Measurements from ENCODE around the gene MCTP1. TPM values are rescaled to one million over a fixed set of nuclear protein-coding genes. Genes with fewer than 3 reads are reported as not detected.

Gene MCTP1
- total RNA-seq, 2 experiments from 2014 or later: 0.42 TPM; not detected in 1

- Mint-ChIP-seq H3K9me3 (ENCODE audit: insufficient read depth) (peaks cover 3% of the 10 kb centered on the region), H3K36me3 (ENCODE audit: low read depth) (no peaks in the 10 kb centered on the region), H3K27me3 (ENCODE audit: low read depth) (peaks cover 19% of the 10 kb centered on the region), H3K4me3 (no peak overlapping the region), H3K4me1 (ENCODE audit: low read depth) (no peaks in the 10 kb centered on the region), H3K27ac (no peak overlapping the region)
- no peak for DNase-seq
- ChIA-PET POLR2A (no interaction called here), CTCF (no interaction called here)
- no peak for ATAC-seq
Measured at GRCh38 chr5:94777056-94777880, 507.6 kb downstream of the MCTP1 start.

- Mint-ChIP-seq H3K4me1 (ENCODE audit: low read depth) (no peaks in the 10 kb centered on the region), H3K27me3 (ENCODE audit: low read depth) (peaks cover 16% of the 10 kb centered on the region), H3K9me3 (ENCODE audit: insufficient read depth) (peaks cover 3% of the 10 kb centered on the region), H3K4me3 (no peak overlapping the region), H3K36me3 (ENCODE audit: low read depth) (no peaks in the 10 kb centered on the region), H3K27ac (no peak overlapping the region)
- no peak for DNase-seq
- POLR2A ChIA-PET: no interaction called here
- no peak for ATAC-seq
- CTCF ChIA-PET: interaction anchor here (1.1 kb wide), 1 partner anchor 56 kb away, joined by 3 read pairs; no protein-coding TSS in a partner anchor
Measured at GRCh38 chr5:94776167-94776566, 508.7 kb downstream of the MCTP1 start.

- ChIA-PET POLR2A (interaction anchor here (0.5 kb wide), 1 partner anchor 1164 kb away, joined by 3 read pairs; no protein-coding TSS in a partner anchor), CTCF (interaction anchor here (1.1 kb wide), 1 partner anchor 57 kb away, joined by 3 read pairs; no protein-coding TSS in a partner anchor)
- Mint-ChIP-seq H3K27me3 (ENCODE audit: low read depth) (peaks cover 16% of the 10 kb centered on the region), H3K9me3 (ENCODE audit: insufficient read depth) (peaks cover 3% of the 10 kb centered on the region), H3K4me3 (no peak overlapping the region), H3K27ac (no peak overlapping the region), H3K36me3 (ENCODE audit: low read depth) (no peaks in the 10 kb centered on the region), H3K4me1 (ENCODE audit: low read depth) (no peaks in the 10 kb centered on the region)
- no peak for ATAC-seq
- DNase-seq: no peak
Measured at GRCh38 chr5:94775088-94775487, 509.8 kb downstream of the MCTP1 start.

GRCh38 chr5:94771742-94772141 lies 513.2 kb downstream of the MCTP1 start:
- ATAC-seq (no peak), DNase-seq (no peak)
- H3K27ac Mint-ChIP-seq: no peak overlapping the region
- POLR2A ChIA-PET: no interaction called here
- no peak overlapping the region for H3K4me3 Mint-ChIP-seq
- H3K27me3 Mint-ChIP-seq (ENCODE audit: low read depth): peaks cover 19% of the 10 kb centered on the region
- CTCF ChIA-PET: no interaction called here
- no peaks in the 10 kb centered on the region for H3K36me3 Mint-ChIP-seq (ENCODE audit: low read depth)
- H3K9me3 Mint-ChIP-seq (ENCODE audit: insufficient read depth): peaks cover 3% of the 10 kb centered on the region
- no peaks in the 10 kb centered on the region for H3K4me1 Mint-ChIP-seq (ENCODE audit: low read depth)

- no peaks in the 10 kb centered on the region for H3K4me1 Mint-ChIP-seq (ENCODE audit: low read depth)
Measured at GRCh38 chr5:94769996-94770395, 514.9 kb downstream of the MCTP1 start.

GRCh38 chr5:94761786-94762185 lies 523.1 kb downstream of the MCTP1 start:
- CTCF ChIA-PET: no interaction called here
- Mint-ChIP-seq H3K4me3 (no peak overlapping the region), H3K36me3 (ENCODE audit: low read depth) (no peaks in the 10 kb centered on the region), H3K9me3 (ENCODE audit: insufficient read depth) (no peaks in the 10 kb centered on the region), H3K4me1 (ENCODE audit: low read depth) (no peaks in the 10 kb centered on the region), H3K27me3 (ENCODE audit: low read depth) (peaks cover 6% of the 10 kb centered on the region), H3K27ac (no peak overlapping the region)
- POLR2A ChIA-PET: no interaction called here
- no peak for DNase-seq
- no peak for ATAC-seq

More at GRCh38 chr5:94769996-94770395, 514.9 kb downstream of the MCTP1 start:
- no peak for ATAC-seq
- no peak overlapping the region for H3K27ac Mint-ChIP-seq
- ChIA-PET POLR2A (no interaction called here), CTCF (interaction anchor here (1.4 kb wide), 1 partner anchor 32 kb away, joined by 3 read pairs; no protein-coding TSS in a partner anchor)
- H3K4me3 Mint-ChIP-seq: no peak overlapping the region
- H3K36me3 Mint-ChIP-seq (ENCODE audit: low read depth): no peaks in the 10 kb centered on the region
- H3K9me3 Mint-ChIP-seq (ENCODE audit: insufficient read depth): peaks cover 3% of the 10 kb centered on the region
- H3K27me3 Mint-ChIP-seq (ENCODE audit: low read depth): peaks cover 17% of the 10 kb centered on the region
- no peak for DNase-seq

- no peaks in the 10 kb centered on the region for H3K9me3 Mint-ChIP-seq (ENCODE audit: insufficient read depth)
- no peak overlapping the region for H3K4me3 Mint-ChIP-seq
- H3K27ac Mint-ChIP-seq: no peak overlapping the region
- no peaks in the 10 kb centered on the region for H3K36me3 Mint-ChIP-seq (ENCODE audit: low read depth)
- POLR2A ChIA-PET: no interaction called here
- ATAC-seq (no peak), DNase-seq (no peak)
- H3K27me3 Mint-ChIP-seq (ENCODE audit: low read depth): peaks cover 5% of the 10 kb centered on the region
- H3K4me1 Mint-ChIP-seq (ENCODE audit: low read depth): no peaks in the 10 kb centered on the region
- CTCF ChIA-PET: no interaction called here
Measured at GRCh38 chr5:94761055-94761454, 523.8 kb downstream of the MCTP1 start.

GRCh38 chr5:94759961-94760360 lies 524.9 kb downstream of the MCTP1 start:
- no peak overlapping the region for H3K4me3 Mint-ChIP-seq
- no peak overlapping the region for H3K27ac Mint-ChIP-seq
- peaks cover 5% of the 10 kb centered on the region for H3K27me3 Mint-ChIP-seq (ENCODE audit: low read depth)
- ChIA-PET CTCF (no interaction called here), POLR2A (no interaction called here)
- no peak for DNase-seq
- H3K36me3 Mint-ChIP-seq (ENCODE audit: low read depth): no peaks in the 10 kb centered on the region
- H3K4me1 Mint-ChIP-seq (ENCODE audit: low read depth): no peaks in the 10 kb centered on the region
- no peak for ATAC-seq
- no peaks in the 10 kb centered on the region for H3K9me3 Mint-ChIP-seq (ENCODE audit: insufficient read depth)

- no peak overlapping the region for H3K27ac Mint-ChIP-seq
- H3K4me1 Mint-ChIP-seq (ENCODE audit: low read depth): no peaks in the 10 kb centered on the region
- H3K36me3 Mint-ChIP-seq (ENCODE audit: low read depth): no peaks in the 10 kb centered on the region
- H3K9me3 Mint-ChIP-seq (ENCODE audit: insufficient read depth): no peaks in the 10 kb centered on the region
- H3K27me3 Mint-ChIP-seq (ENCODE audit: low read depth): peaks cover 5% of the 10 kb centered on the region
- DNase-seq (no peak), ATAC-seq (no peak)
- CTCF ChIA-PET: no interaction called here
- POLR2A ChIA-PET: no interaction called here
- no peak overlapping the region for H3K4me3 Mint-ChIP-seq
Measured at GRCh38 chr5:94759022-94759421, 525.9 kb downstream of the MCTP1 start.

GRCh38 chr5:94754824-94755223 lies 530.1 kb downstream of the MCTP1 start:
- ChIA-PET CTCF (no interaction called here), POLR2A (no interaction called here)
- ATAC-seq (no peak), DNase-seq (no peak)
- H3K4me3 Mint-ChIP-seq: no peak overlapping the region
- H3K27me3 Mint-ChIP-seq (ENCODE audit: low read depth): peaks cover 3% of the 10 kb centered on the region
- no peak overlapping the region for H3K27ac Mint-ChIP-seq
- H3K36me3 Mint-ChIP-seq (ENCODE audit: low read depth): no peaks in the 10 kb centered on the region
- no peaks in the 10 kb centered on the region for H3K4me1 Mint-ChIP-seq (ENCODE audit: low read depth)
- H3K9me3 Mint-ChIP-seq (ENCODE audit: insufficient read depth): no peaks in the 10 kb centered on the region

GRCh38 chr5:94751460-94751859 lies 533.4 kb downstream of the MCTP1 start:
- no peak for DNase-seq
- H3K4me1 Mint-ChIP-seq (ENCODE audit: low read depth): peaks cover 7% of the 10 kb centered on the region

GRCh38 chr5:94750681-94751080 lies 534.2 kb downstream of the MCTP1 start:
- peaks cover 7% of the 10 kb centered on the region for H3K4me1 Mint-ChIP-seq (ENCODE audit: low read depth)
- no peak overlapping the region for H3K4me3 Mint-ChIP-seq
- ATAC-seq (no peak), DNase-seq (no peak)
- ChIA-PET POLR2A (no interaction called here), CTCF (interaction anchor here (1.0 kb wide), 1 partner anchor 13 kb away, joined by 7 read pairs; no protein-coding TSS in a partner anchor)
- H3K9me3 Mint-ChIP-seq (ENCODE audit: insufficient read depth): no peaks in the 10 kb centered on the region
- H3K27ac Mint-ChIP-seq: no peak overlapping the region
- no peaks in the 10 kb centered on the region for H3K27me3 Mint-ChIP-seq (ENCODE audit: low read depth)
- H3K36me3 Mint-ChIP-seq (ENCODE audit: low read depth): no peaks in the 10 kb centered on the region

More at GRCh38 chr5:94751460-94751859, 533.4 kb downstream of the MCTP1 start:
- POLR2A ChIA-PET: no interaction called here
- Mint-ChIP-seq H3K4me3 (no peak overlapping the region), H3K27ac (no peak overlapping the region), H3K9me3 (ENCODE audit: insufficient read depth) (no peaks in the 10 kb centered on the region), H3K27me3 (ENCODE audit: low read depth) (no peaks in the 10 kb centered on the region), H3K36me3 (ENCODE audit: low read depth) (no peaks in the 10 kb centered on the region)
- CTCF ChIA-PET: no interaction called here
- no peak for ATAC-seq
